ENCODE data around the gene NKD2.

NKD2 gene

GRCh38 chr5:1007681-1008450, 736 bp upstream of the NKD2 start:
- Histone ChIP-seq H3K36me3 (ENCODE audit: insufficient read depth, low read length) (no peaks in the 10 kb centered on the region), H3K27me3 (ENCODE audit: insufficient read depth, low read length) (no peaks in the 10 kb centered on the region), H3K4me3 (ENCODE audit: low read depth, low read length, poor library complexity, severe bottlenecking) (no peak overlapping the region), H3K79me2 (ENCODE audit: insufficient read depth, low read length) (no peaks in the 10 kb centered on the region), H3F3A (ENCODE audit: insufficient read depth, low read length) (no peaks in the 10 kb centered on the region), H3K4me1 (ENCODE audit: insufficient read depth, low read length, severe bottlenecking) (no peaks in the 10 kb centered on the region), H3K9ac (ENCODE audit: low read length) (no peak overlapping the region), H3K9me2 (ENCODE audit: low read depth, low read length) (no peaks in the 10 kb centered on the region), H4K20me1 (ENCODE audit: insufficient read depth, low read length) (no peaks in the 10 kb centered on the region), H3K27ac (ENCODE audit: low read depth, low read length, poor library complexity, severe bottlenecking) (no peak overlapping the region), H3K9me3 (ENCODE audit: low read length) (no peaks in the 10 kb centered on the region), H3K4me2 (ENCODE audit: low read length) (no peak overlapping the region), H2AFZ (ENCODE audit: low read length) (no peak overlapping the region)
- TF ChIP-seq, protein P1, sequence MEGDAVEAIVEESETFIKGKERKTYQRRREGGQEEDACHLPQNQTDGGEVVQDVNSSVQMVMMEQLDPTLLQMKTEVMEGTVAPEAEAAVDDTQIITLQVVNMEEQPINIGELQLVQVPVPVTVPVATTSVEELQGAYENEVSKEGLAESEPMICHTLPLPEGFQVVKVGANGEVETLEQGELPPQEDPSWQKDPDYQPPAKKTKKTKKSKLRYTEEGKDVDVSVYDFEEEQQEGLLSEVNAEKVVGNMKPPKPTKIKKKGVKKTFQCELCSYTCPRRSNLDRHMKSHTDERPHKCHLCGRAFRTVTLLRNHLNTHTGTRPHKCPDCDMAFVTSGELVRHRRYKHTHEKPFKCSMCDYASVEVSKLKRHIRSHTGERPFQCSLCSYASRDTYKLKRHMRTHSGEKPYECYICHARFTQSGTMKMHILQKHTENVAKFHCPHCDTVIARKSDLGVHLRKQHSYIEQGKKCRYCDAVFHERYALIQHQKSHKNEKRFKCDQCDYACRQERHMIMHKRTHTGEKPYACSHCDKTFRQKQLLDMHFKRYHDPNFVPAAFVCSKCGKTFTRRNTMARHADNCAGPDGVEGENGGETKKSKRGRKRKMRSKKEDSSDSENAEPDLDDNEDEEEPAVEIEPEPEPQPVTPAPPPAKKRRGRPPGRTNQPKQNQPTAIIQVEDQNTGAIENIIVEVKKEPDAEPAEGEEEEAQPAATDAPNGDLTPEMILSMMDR (IDR thresholded peaks at IDR 0.05; ENCODE audit: low read length), result no peak
- no peak for TF ChIP-seq EZH2 (IDR thresholded peaks at IDR 0.05; ENCODE audit: borderline replicate concordance, low read length)

- Histone ChIP-seq H3K4me3 (ENCODE audit: low read depth, low read length, poor library complexity, severe bottlenecking) (no peak overlapping the region), H3K4me2 (ENCODE audit: low read length) (no peak overlapping the region), H4K20me1 (ENCODE audit: insufficient read depth, low read length) (no peaks in the 10 kb centered on the region)
Measured at GRCh38 chr5:1009359-1010180, 968 bp downstream of the NKD2 start.

GRCh38 chr5:1010181-1010510, 1.5 kb downstream of the NKD2 start:
- Histone ChIP-seq H3K27ac (ENCODE audit: low read depth, low read length, poor library complexity, severe bottlenecking) (no peak overlapping the region), H3K4me2 (ENCODE audit: low read length) (no peak overlapping the region), H3K9me3 (ENCODE audit: low read length) (no peaks in the 10 kb centered on the region), H4K20me1 (ENCODE audit: insufficient read depth, low read length) (no peaks in the 10 kb centered on the region), H2AFZ (ENCODE audit: low read length) (no peak overlapping the region), H3K9ac (ENCODE audit: low read length) (no peak overlapping the region), H3K36me3 (ENCODE audit: insufficient read depth, low read length) (no peaks in the 10 kb centered on the region), H3K9me2 (ENCODE audit: low read depth, low read length) (no peaks in the 10 kb centered on the region), H3F3A (ENCODE audit: insufficient read depth, low read length) (no peaks in the 10 kb centered on the region), H3K4me1 (ENCODE audit: insufficient read depth, low read length, severe bottlenecking) (no peaks in the 10 kb centered on the region), H3K79me2 (ENCODE audit: insufficient read depth, low read length) (no peaks in the 10 kb centered on the region), H3K27me3 (ENCODE audit: insufficient read depth, low read length) (no peaks in the 10 kb centered on the region), H3K4me3 (ENCODE audit: low read depth, low read length, poor library complexity, severe bottlenecking) (no peak overlapping the region)
- TF ChIP-seq, protein P1 (IDR thresholded peaks at IDR 0.05; ENCODE audit: low read length), result no peak
- TF ChIP-seq EZH2 (IDR thresholded peaks at IDR 0.05; ENCODE audit: borderline replicate concordance, low read length), result no peak

More at GRCh38 chr5:1009359-1010180, 968 bp downstream of the NKD2 start:
- no peak overlapping the region for H3K9ac ChIP-seq (ENCODE audit: low read length)
- no peak overlapping the region for H2AFZ ChIP-seq (ENCODE audit: low read length)
- H3K36me3 ChIP-seq (ENCODE audit: insufficient read depth, low read length), result no peaks in the 10 kb centered on the region
- no peak overlapping the region for H3K27ac ChIP-seq (ENCODE audit: low read depth, low read length, poor library complexity, severe bottlenecking)
- no peaks in the 10 kb centered on the region for H3K9me2 ChIP-seq (ENCODE audit: low read depth, low read length)
- TF ChIP-seq, protein P1 (IDR thresholded peaks at IDR 0.05; ENCODE audit: low read length), result no peak
- no peak for TF ChIP-seq EZH2 (IDR thresholded peaks at IDR 0.05; ENCODE audit: borderline replicate concordance, low read length)
- no peaks in the 10 kb centered on the region for H3K9me3 ChIP-seq (ENCODE audit: low read length)
- H3K27me3 ChIP-seq (ENCODE audit: insufficient read depth, low read length), result no peaks in the 10 kb centered on the region
- no peaks in the 10 kb centered on the region for H3K79me2 ChIP-seq (ENCODE audit: insufficient read depth, low read length)
- H3F3A ChIP-seq (ENCODE audit: insufficient read depth, low read length), result no peaks in the 10 kb centered on the region
- no peaks in the 10 kb centered on the region for H3K4me1 ChIP-seq (ENCODE audit: insufficient read depth, low read length, severe bottlenecking)

Data from OCI-LY1 (cell line).